SK-MEL-5 (cell line): ENCODE measurements around the gene CORO2B. TPM values are rescaled to one million over a fixed set of nuclear protein-coding genes. Genes with fewer than 3 reads are reported as not detected.

Experiments used
- DNase-seq: peaks from one replicate; pipeline ENCODE4 v3.0.0-alpha.2; 2016; ENCODE audit warnings: low read depth, low spot score
- in situ Hi-C: cut with HindIII; loops from 2 replicates; pipeline ENCODE4 v1.10.0; 2016; ENCODE audit warnings: low sequenced_read_pairs, high pct_unique_total_duplicates, low pct_unique_long_range_greater_than_20kb
- total RNA-seq: library from RNA; depleted of rRNA; stranded (reverse); fragments of >200 nt; shearing (Covaris generic); gene quantifications from 2 replicates; pipeline ENCODE4 v1.2.3, GENCODE V29; 2014

Gene CORO2B
- total RNA-seq, 1 experiment from 2014 or later = 0.13 TPM

DNA sequence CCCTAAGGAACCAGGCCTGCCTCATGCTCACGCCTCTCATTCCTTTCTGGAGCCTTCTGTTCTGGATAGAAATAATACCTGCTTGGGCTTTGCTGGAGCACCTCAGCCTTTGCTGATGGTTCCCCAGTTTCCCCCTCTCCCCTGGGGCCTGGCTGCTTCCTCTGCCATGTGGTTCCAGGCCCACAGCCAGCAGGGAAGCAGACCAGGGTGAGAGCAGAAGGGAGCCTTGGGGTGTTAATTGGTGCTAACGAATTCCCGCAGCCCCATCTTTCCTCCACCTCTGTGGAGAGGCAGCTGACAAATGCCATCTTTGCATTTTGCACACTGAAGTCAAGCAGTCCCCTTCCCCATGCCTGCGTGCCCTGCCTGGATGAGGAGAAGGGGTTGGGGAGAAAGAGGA is 13.1 kb upstream of the CORO2B start:
- in situ Hi-C loops = no loop called here
- no peak for DNase-seq

DNA sequence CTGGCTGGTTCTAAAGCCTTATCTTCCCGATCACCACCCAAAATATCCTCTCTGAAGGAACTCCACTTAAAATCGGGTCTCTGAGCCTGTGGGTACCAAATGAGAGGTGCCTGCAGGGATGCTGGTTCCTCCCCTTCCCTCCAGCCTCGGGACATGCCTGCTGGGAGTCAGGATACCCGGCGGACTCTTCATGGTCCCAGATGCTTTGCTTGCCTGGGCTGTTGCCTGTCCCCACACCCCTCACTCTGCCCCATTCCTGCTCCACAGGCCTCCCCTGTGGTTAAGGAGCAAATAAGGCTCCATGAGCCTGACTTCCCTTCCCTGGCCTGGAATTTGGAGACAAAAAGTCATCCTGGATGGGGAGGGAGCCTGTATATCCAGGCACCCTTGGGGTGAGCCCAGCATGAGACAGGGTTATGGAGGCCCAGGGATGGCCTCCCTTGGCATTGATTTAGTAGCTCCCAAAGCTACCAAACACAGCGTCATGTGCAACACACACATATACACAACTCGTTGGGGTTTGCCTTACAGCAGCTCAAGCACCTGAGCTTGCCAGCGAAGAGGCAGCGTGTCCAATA is 12.3 kb upstream of the CORO2B start:
- in situ Hi-C loops = no loop called here
- no peak for DNase-seq

DNA sequence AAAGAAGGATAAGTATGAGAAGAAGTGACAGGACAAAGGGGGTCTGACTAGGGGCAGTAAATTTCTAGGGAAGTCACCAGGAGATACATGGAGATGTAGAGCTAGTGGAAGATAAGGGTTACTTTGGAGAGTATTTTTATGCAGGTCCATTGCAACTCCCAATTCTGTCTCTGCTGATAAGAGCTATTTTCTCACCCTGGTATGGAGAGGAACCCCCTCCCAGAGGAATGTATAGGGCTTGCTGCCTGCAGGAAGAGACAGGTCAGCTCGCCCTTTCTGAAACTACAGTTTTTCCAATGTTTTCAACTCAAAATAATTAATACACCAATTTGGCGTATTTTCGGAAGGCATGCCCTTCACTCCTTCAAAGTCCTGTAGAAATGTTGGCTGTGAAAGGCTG is 11.4 kb upstream of the CORO2B start:
- DNase-seq = no peak
- in situ Hi-C loops = no loop called here

- DNase-seq = no peak
- in situ Hi-C loops = no loop called here
Observed at GRCh38 chr15:68570974-68571373, 7.8 kb upstream of the CORO2B start.

GRCh38 chr15:68571582-68571981 is 7.2 kb upstream of the CORO2B start:
- DNase-seq = no peak
- in situ Hi-C loops = no loop called here

GRCh38 chr15:68572309-68572708 is 6.5 kb upstream of the CORO2B start:
- in situ Hi-C loops = no loop called here
- no peak for DNase-seq

GRCh38 chr15:68572921-68573320 is 5.9 kb upstream of the CORO2B start:
- in situ Hi-C loops = no loop called here

DNA sequence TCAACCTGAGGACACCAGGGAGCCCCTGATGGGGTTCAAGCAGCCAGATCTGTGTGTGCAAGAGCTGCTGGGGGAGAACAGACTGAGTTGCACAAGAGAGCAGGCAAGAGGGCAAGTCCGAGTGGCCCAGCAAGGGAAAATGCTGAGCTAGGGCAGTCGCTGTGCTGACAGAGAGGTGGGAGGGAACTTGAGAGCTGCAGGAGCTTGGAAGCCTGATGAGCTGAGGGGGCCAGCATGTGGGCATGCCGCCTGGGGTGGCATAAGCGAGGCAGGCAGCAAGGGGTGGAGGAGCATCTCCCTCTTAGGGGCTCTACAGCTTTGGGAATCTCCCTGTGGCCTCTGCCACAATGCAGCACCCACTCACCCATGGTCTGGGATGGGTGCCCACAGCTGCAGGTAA is 4.7 kb upstream of the CORO2B start:
- DNase-seq = no peak
- in situ Hi-C loops = no loop called here

More at GRCh38 chr15:68572921-68573320, 5.9 kb upstream of the CORO2B start:
- no peak for DNase-seq

DNA sequence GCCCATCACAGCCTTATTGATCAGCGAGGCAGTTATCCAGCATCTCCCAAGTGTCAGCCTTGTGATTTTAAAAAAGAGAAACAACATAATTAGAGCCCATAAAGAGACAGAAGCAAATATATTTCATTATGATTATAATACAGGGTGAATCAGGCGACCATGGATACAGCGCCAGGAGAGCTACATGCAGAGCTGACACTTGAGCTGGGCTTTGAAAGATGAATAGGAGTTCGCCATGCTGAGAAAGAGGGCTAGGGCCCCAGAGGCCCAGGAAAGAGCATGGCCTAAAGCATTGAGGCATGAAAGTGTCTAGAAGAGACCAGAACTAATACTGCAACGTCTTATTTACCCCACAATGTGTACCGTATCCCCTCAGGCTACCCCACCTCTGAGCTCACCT is 4.2 kb upstream of the CORO2B start:
- in situ Hi-C loops = no loop called here
- DNase-seq = no peak

DNA sequence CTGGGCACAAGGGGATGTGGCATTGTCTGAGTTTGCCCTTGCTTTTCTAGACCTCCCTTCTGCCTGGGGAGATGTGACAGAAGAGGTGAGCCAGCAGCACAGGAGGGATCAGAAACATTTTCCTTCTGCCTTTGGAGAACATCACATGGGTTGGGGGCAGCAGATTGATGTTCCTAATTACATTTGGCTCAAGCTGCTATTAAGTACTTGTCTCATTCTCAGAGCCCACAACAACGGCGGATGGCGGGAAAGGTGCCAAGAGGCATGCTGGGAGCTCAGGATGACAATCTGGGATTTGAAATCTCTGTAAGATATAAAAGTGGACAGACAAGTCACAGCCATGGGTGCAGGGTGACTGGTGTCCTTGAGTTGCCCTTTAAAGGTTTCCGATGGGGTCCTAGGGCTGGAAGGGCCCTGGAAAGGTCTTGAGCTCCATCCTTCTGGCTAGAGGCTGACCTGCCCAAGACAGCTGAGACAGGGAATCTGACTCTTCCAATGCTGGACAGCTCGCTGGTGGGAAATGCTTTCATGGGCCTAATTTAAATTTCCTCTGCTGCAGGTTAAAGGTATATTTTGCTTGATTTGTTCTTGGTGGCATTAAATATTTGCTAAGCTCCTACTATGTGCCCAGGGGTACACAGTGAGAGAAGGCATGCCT is 2.4 kb upstream of the CORO2B start:
- no peak for DNase-seq
- in situ Hi-C loops = no loop called here

DNA sequence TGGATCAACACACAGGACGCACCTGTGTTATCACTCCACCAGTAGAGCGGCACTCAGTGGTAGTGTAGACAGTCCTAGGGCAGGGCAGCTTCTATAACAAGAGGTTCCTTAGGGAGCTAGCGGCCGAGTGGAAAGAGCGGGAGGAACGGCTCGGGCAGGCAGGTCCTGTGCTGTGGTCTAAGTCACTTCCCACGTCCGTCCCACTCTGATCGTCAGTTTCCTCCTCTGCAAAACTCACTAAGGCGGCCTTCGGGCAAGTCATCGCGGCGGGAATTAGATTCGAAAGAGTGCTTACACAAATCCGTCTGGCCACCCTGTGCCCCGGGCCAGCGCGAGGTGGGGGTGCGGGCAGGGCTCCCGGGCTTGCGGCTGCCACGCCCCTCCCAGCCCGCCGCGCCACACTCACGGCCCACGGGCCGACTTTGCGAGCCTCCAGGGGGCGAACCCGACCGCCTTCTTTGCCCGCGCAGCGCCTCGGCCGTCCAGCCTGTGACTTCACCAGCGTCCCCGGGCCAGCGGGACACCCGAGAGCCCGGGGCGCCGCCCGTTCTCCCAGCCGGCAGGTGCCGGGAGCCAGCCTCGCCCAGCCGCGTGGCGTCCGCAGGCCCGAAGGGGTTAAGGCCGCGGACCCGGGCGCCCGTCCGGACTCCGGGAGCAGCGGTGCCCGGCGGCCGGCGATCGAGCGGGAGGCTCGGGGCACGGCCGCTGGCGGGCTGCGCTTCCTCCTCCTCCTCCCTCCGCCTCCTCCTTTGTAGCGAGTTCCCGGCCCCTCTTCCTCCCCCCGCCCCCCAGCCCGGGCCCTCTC is 416 bp upstream of the CORO2B start:
- peak; percentile 16 for DNase-seq
- in situ Hi-C loops = no loop called here

GRCh38 chr15:68580026-68580882 is 1.5 kb downstream of the CORO2B start:
- in situ Hi-C loops = no loop called here

GRCh38 chr15:68580883-68581155 is 2.0 kb downstream of the CORO2B start:
- no peak for DNase-seq
- in situ Hi-C loops = no loop called here

More at GRCh38 chr15:68580026-68580882, 1.5 kb downstream of the CORO2B start:
- DNase-seq = no peak

- DNase-seq = no peak
- in situ Hi-C loops = no loop called here
Observed at GRCh38 chr15:68581725-68582124, 2.9 kb downstream of the CORO2B start.

DNA sequence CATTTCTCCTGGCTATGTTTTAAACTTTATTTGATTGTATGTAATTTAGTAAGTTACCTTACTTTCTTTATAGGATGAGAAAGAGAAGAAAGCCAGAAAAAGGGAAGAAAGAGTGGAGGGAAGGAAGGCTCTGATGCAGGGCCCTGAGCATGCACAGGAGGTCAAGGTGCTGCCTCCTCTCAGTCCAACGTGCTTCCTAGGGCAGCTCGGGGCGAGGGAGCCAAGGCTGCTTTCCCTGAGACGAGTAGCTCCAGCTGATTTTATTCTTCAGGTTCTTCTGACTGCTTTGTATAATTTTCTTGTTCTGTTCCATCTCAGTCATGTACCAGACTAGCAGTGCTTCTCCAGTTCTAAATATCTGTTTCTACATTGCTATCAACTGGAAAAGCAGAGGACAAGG is 3.4 kb downstream of the CORO2B start:
- DNase-seq = no peak
- in situ Hi-C loops = no loop called here

- in situ Hi-C loops = no loop called here
- DNase-seq = no peak
Observed at GRCh38 chr15:68582864-68583263, 4.1 kb downstream of the CORO2B start.

DNA sequence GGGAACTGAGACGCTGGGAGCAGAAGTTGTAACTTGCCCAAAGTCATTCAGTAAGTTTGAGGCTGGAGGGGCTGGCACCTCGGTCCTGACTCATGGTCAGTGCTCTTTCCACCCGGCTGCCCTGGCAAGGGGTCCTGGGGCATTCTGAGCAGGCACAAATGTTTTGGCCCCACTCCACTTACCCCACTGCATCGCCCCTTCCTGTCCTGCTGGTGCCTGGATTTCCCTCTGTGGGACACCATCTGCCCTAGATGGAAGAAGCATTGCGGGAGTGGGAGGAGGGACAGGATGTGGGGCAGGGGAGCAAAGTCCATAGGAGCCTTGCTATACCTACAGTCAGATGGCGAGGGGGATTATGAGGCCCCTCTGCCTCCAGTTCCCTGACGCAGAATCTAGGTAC is 4.5 kb downstream of the CORO2B start:
- no peak for DNase-seq
- in situ Hi-C loops = no loop called here
